GM23338 (cell line): ENCODE data around the gene GSG1. TPM values are rescaled to one million over a fixed set of nuclear protein-coding genes. Genes with fewer than 3 reads are reported as not detected.
"Not testable (repeated sequence)": the region's sequence is repeated elsewhere in the genome, so short reads cannot be mapped to it uniquely, and the experiment has no call there.

Experiments used
- ATAC-seq: fragments of 200-7000 bp; cut with Tn5 transposase; 3 replicates; pipeline ENCODE4 v1.9.1; 2020
- DNase-seq: peaks from one replicate; pipeline ENCODE4 v3.0.0-alpha.2; 2015; ENCODE audit warnings: low spot score
- H2AFZ ChIP-seq: fragments of 200-600 bp; sonication (generic); 2 replicates; pipeline ENCODE4 v1.8.0; 2016; ENCODE audit warnings: antibody characterized with exemption, mild to moderate bottlenecking, moderate library complexity
- H3F3A ChIP-seq: fragments of 200-600 bp; sonication (generic); replicated peaks from 2 replicates; pipeline ENCODE4 v1.8.0; 2017; ENCODE audit warnings: antibody characterized with exemption, mixed run types, low read depth
- H3K27ac ChIP-seq: fragments of 200-600 bp; sonication (generic); 2 replicates; pipeline ENCODE4 v1.6.1; 2016; ENCODE audit warnings: low read depth
- H3K27me3 ChIP-seq: fragments of 200-600 bp; sonication (generic); 2 replicates; pipeline ENCODE4 v1.8.0; 2016; ENCODE audit warnings: mild to moderate bottlenecking, mixed run types, moderate library complexity; ENCODE audit not compliant: insufficient read depth
- H3K36me3 ChIP-seq: fragments of 200-600 bp; sonication (generic); 2 replicates; pipeline ENCODE4 v1.8.0; 2016; ENCODE audit warnings: mild to moderate bottlenecking; ENCODE audit not compliant: insufficient read depth
- H3K4me1 ChIP-seq: fragments of 200-600 bp; sonication (generic); 2 replicates; pipeline ENCODE4 v1.8.0; 2016; ENCODE audit warnings: mild to moderate bottlenecking, moderate library complexity; ENCODE audit not compliant: insufficient read depth
- H3K4me2 ChIP-seq: fragments of 200-600 bp; sonication (generic); 2 replicates; pipeline ENCODE4 v1.7.1; 2017; ENCODE audit warnings: mixed run types
- H3K4me3 ChIP-seq: fragments of 200-600 bp; sonication (generic); 2 replicates; pipeline ENCODE4 v1.6.1; 2016; ENCODE audit warnings: mixed run types
- H3K79me2 ChIP-seq: fragments of 200-600 bp; sonication (generic); replicated peaks from 2 replicates; pipeline ENCODE4 v1.8.0; 2017; ENCODE audit warnings: mild to moderate bottlenecking; ENCODE audit not compliant: insufficient read depth
- H3K9me2 ChIP-seq: fragments of 200-600 bp; sonication (generic); 2 replicates; pipeline ENCODE4 v1.8.0; 2017; ENCODE audit not compliant: insufficient read depth
- H4K20me1 ChIP-seq: fragments of 200-600 bp; sonication (generic); replicated peaks from 2 replicates; pipeline ENCODE4 v1.8.0; 2017; ENCODE audit warnings: mild to moderate bottlenecking; ENCODE audit not compliant: insufficient read depth
- H3K27ac Mint-ChIP-seq: 2 replicates; pipeline ENCODE4 v1.8.0; 2020; ENCODE audit warnings: inconsistent platforms, mild to moderate bottlenecking, moderate library complexity, mixed read lengths
- H3K27me3 Mint-ChIP-seq: 3 replicates; pipeline ENCODE4 v1.8.0; 2022; ENCODE audit warnings: low read depth, mild to moderate bottlenecking, moderate library complexity, mixed read lengths, inconsistent platforms; ENCODE audit not compliant: insufficient read depth, poor library complexity
- H3K36me3 Mint-ChIP-seq: 3 replicates; pipeline ENCODE4 v1.8.0; 2021; ENCODE audit warnings: low read depth, mild to moderate bottlenecking, inconsistent platforms, moderate library complexity, mixed read lengths
- H3K4me1 Mint-ChIP-seq: 3 replicates; pipeline ENCODE4 v1.8.0; 2020; ENCODE audit warnings: mild to moderate bottlenecking, inconsistent platforms, mixed read lengths
- H3K4me3 Mint-ChIP-seq: 3 replicates; pipeline ENCODE4 v1.8.0; 2021; ENCODE audit warnings: moderate library complexity, mild to moderate bottlenecking, inconsistent platforms, mixed read lengths
- H3K9me3 Mint-ChIP-seq: 3 replicates; pipeline ENCODE4 v1.8.0; 2020; ENCODE audit warnings: moderate library complexity, mild to moderate bottlenecking, inconsistent platforms, mixed read lengths
- ZNF462 ChIP-seq: fragments of 250-450 bp; sonication (Bioruptor Pico); IDR thresholded peaks from 2 replicates; pipeline ENCODE4 v1.5.0; 2020; ENCODE audit warnings: mild to moderate bottlenecking, moderate library complexity
- polyA plus RNA-seq: library from polyadenylated mRNA; unstranded; fragments of >200 nt; fragmentation: Nextera tagmentation; extraction: Ambion mirVana; gene quantifications from 2 replicates; pipeline ENCODE4 v1.2.1, GENCODE V29; 2016
- total RNA-seq: library from RNA; depleted of rRNA; stranded (reverse); fragments of >200 nt; shearing (Covaris generic); gene quantifications from 2 replicates; pipeline ENCODE4 v1.2.3, GENCODE V29; 2014

GSG1 gene
- total and polyA plus RNA-seq, 2 experiments from 2014 or later = 0.17 to 0.63 TPM

DNA sequence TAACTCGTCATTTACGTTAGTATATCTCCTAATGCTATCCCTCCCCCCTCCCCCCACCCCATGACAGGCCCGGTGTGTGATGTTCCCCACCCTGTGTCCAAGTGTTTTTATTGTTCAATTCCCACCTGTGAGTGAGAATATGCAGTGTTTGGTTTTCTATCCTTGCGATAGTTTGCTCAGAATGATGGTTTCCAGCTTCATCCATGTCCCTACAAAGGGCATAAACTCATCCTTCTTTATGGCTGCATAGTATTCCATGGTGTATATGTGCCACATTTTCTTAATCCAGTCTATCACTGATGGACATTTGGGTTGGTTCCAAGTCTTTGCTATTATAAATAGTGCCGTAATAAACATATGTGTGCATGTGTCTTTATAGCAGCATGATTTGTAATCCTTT lies 19.8 kb downstream of the GSG1 start:
- not testable (repeated sequence) for H3K27ac Mint-ChIP-seq, ATAC-seq, H3K4me3 Mint-ChIP-seq, H3F3A ChIP-seq, H3K36me3 ChIP-seq, H3K9me3 Mint-ChIP-seq, H3K4me3 ChIP-seq, H3K27me3 ChIP-seq, H3K4me2 ChIP-seq, H4K20me1 ChIP-seq, H3K79me2 ChIP-seq, H3K27ac ChIP-seq, H2AFZ ChIP-seq, H3K9me2 ChIP-seq, DNase-seq
- Mint-ChIP-seq H3K27me3 (peaks cover 12% of the 10 kb centered on the region), H3K4me1 (peaks cover 36% of the 10 kb centered on the region), H3K36me3 (peaks cover 67% of the 10 kb centered on the region)
- H3K4me1 ChIP-seq = peaks cover 18% of the 10 kb centered on the region

DNA sequence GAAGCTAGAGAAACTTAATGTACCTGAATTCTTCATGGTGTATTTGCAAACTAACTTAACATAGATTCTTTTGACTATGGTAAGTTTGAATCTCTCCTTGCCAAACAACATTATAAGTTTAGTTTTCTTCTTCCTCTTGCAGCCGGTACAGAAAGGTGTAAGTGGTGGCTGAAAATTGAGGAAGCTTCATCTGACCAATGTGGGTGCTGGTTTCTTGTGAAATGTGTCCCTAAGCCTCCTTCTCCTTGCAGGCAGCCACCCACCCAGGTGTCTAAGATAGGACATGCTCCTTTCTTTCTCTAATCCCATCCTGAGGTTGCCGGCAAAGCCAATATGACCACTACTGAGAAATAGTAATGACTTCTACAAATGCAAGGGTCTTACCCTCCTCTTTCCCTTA lies 20.6 kb downstream of the GSG1 start:
- no peaks in the 10 kb centered on the region for H3K9me3 Mint-ChIP-seq
- H3K27me3 ChIP-seq = no peaks in the 10 kb centered on the region

More for the DNA sequence above, 20.6 kb downstream of the GSG1 start:
- Histone ChIP-seq H3K4me3 (no peak overlapping the region), H3K9me2 (no peaks in the 10 kb centered on the region), H3K27ac (no peak overlapping the region), H3K4me1 (peaks cover 18% of the 10 kb centered on the region), H3K36me3 (peaks cover 7% of the 10 kb centered on the region; the same call in 1 of the 2 replicates), H3K79me2 (no peaks in the 10 kb centered on the region), H3K4me2 (no peak overlapping the region), H4K20me1 (no peaks in the 10 kb centered on the region), H3F3A (no peaks in the 10 kb centered on the region), H2AFZ (no peak overlapping the region)
- Mint-ChIP-seq H3K4me1 (peaks cover 30% of the 10 kb centered on the region), H3K27me3 (peaks cover 12% of the 10 kb centered on the region), H3K4me3 (no peak overlapping the region), H3K27ac (no peak overlapping the region; the same call in 1 of the 2 replicates), H3K36me3 (peaks cover 72% of the 10 kb centered on the region)
- no peak for ATAC-seq
- no peak for DNase-seq
- no peak for TF ChIP-seq ZNF462 (CRISPR knock-in tag)
